Panc1 (cell line): ENCODE measurements around the gene ISOC2. TPM values are rescaled to one million over a fixed set of nuclear protein-coding genes. Genes with fewer than 3 reads are reported as not detected.

Source experiments
- ATAC-seq: fragments of 200-7000 bp; cut with Tn5 transposase; 2 replicates; pipeline ENCODE4 v1.9.1; 2020; ENCODE audit warnings: mild to moderate bottlenecking, moderate library complexity
- BruUV-seq: library from RNA; stranded (reverse); fragments of 400-500 nt; replicated peaks from 2 replicates; lab custom pipeline; 2021; lab: Mats Ljungman, UMichigan
- CTCF ChIA-PET: fragments of 300-600 bp; sonication (Branson Sonifier 250); formaldehyde crosslinking; loops from one replicate; lab custom pipeline; 2022; ENCODE audit warnings: antibody characterized with exemption; lab: Charles Lee
- POLR2A ChIA-PET: fragments of 300-600 bp; sonication (Branson Sonifier 250); formaldehyde crosslinking; loops from one replicate; lab custom pipeline; 2022; ENCODE audit warnings: antibody characterized with exemption; lab: Charles Lee
- DNase-seq: peaks from one replicate; pipeline ENCODE4 v3.0.0-alpha.2; 2010; ENCODE audit warnings: low read depth, low spot score
- H3K27ac ChIP-seq: 2 replicates; pipeline ENCODE4 v1.5.1; 2011; ENCODE audit warnings: mild to moderate bottlenecking, low read length, inconsistent platforms
- H3K27me3 ChIP-seq: fragments of 200-500 bp; sonication (Bioruptor generic); 2 replicates; pipeline ENCODE4 v1.6.0; 2014; ENCODE audit warnings: low read length, inconsistent platforms; ENCODE audit not compliant: control insufficient read depth, insufficient read depth
- H3K36me3 ChIP-seq: fragments of 200-500 bp; sonication (Bioruptor generic); 2 replicates; pipeline ENCODE4 v1.5.1; 2014; ENCODE audit warnings: inconsistent platforms, mild to moderate bottlenecking, low read length, moderate library complexity; ENCODE audit not compliant: control insufficient read depth, insufficient read depth
- H3K4me1 ChIP-seq: 2 replicates; pipeline ENCODE4 v1.5.1; 2011; ENCODE audit warnings: inconsistent platforms, mild to moderate bottlenecking, low read length, moderate library complexity; ENCODE audit not compliant: control insufficient read depth, insufficient read depth
- H3K4me3 ChIP-seq, 2 experiments: 2 replicates each; pipeline ENCODE4 v1.5.1; 2011 to 2012; ENCODE audit warnings: low read depth in 2 of 2, low read length in 2 of 2, mild to moderate bottlenecking in 2 of 2, inconsistent platforms in 1 of 2, moderate library complexity in 1 of 2
- H3K9me3 ChIP-seq: fragments of 200-500 bp; sonication (Bioruptor generic); 2 replicates; pipeline ENCODE4 v1.5.1; 2014; ENCODE audit warnings: low read depth, mild to moderate bottlenecking, inconsistent platforms, low read length, moderate library complexity; ENCODE audit not compliant: control insufficient read depth, insufficient read depth
- CTCF ChIP-seq: fragments of 450-650 bp; IDR thresholded peaks from 2 replicates; pipeline ENCODE4 v1.5.1; 2017; ENCODE audit warnings: mild to moderate bottlenecking
- POLR2AphosphoS5 ChIP-seq: IDR thresholded peaks from 2 replicates; pipeline ENCODE4 v1.6.1; 2012; ENCODE audit warnings: mild to moderate bottlenecking, low read depth, low read length, moderate library complexity
- REST ChIP-seq, 2 experiments: IDR thresholded peaks; 2 replicates each; pipeline ENCODE4 v1.6.1; 2011 to 2012; ENCODE audit warnings: low read depth in 2 of 2, control low read depth in 1 of 2, low read length in 1 of 2, mild to moderate bottlenecking in 1 of 2, moderate library complexity in 1 of 2; ENCODE audit not compliant: insufficient read depth in 1 of 2
- SIN3A ChIP-seq: IDR thresholded peaks from 2 replicates; pipeline ENCODE4 v1.6.1; 2012; ENCODE audit warnings: low read depth, mild to moderate bottlenecking, low read length, moderate library complexity, borderline replicate concordance; ENCODE audit not compliant: insufficient read depth
- TCF7L2 ChIP-seq: IDR thresholded peaks from 2 replicates; pipeline ENCODE4 v1.6.1; 2011; ENCODE audit warnings: mild to moderate bottlenecking, low read depth, low read length, inconsistent platforms
- in situ Hi-C: cut with HindIII; loops from 2 replicates; pipeline ENCODE4 v1.10.0; 2016; ENCODE audit warnings: low sequenced_read_pairs, low pct_unique_long_range_greater_than_20kb
- intact Hi-C: fragments of 100-400 bp; cut with micrococcal nuclease; formaldehyde crosslinking; loops from one replicate; pipeline ENCODE4 v1.10.0; 2022; ENCODE audit not compliant: unreplicated experiment
- total RNA-seq: library from RNA; stranded (reverse); gene quantifications from one replicate; pipeline ENCODE4 v1.2.1, GENCODE V29; 2021; ENCODE audit not compliant: unreplicated experiment

Gene ISOC2
- total RNA-seq, 1 experiment from 2014 or later: 150 TPM

- H3K27ac ChIP-seq: 0 out of 2 replicates have a peak overlapping the region, but pooled peaks have one; percentile 48
- no peaks in the 10 kb centered on the region for H3K27me3 ChIP-seq
- no TSS peak for BruUV-seq
- TF ChIP-seq CTCF: no peak
- no peak for TF ChIP-seq TCF7L2
- no peak for TF ChIP-seq REST (IDR thresholded peaks at IDR 0.05; ENCODE audit: insufficient read depth in 1 of 2, low read depth in 2 of 2, low read length in 1 of 2)
- TF ChIP-seq POLR2AphosphoS5: no peak
- TF ChIP-seq SIN3A: no peak
- ChIA-PET POLR2A (interaction anchor here (0.8 kb wide), 1 partner anchor 61 kb away, joined by 9 read pairs; the partner anchor contains the start of gene UBE2S), CTCF (interaction anchor here (1.4 to 2.8 kb wide), 6 partner anchors 9 to 165 kb away, joined by 3 to 31 read pairs (median 5); partner anchors contain the start of gene ZNF628)
- in situ Hi-C loops (no loop called here), intact Hi-C loops (no loop called here)
- H3K4me1 ChIP-seq: peaks cover 15% of the 10 kb centered on the region
- DNase-seq (no peak), ATAC-seq (peak; percentile 48)
- no peaks in the 10 kb centered on the region for H3K36me3 ChIP-seq
- peak overlapping the region in 1 of 2 experiments; percentile 33; a peak in 1 of 4 replicates for H3K4me3 ChIP-seq
- H3K9me3 ChIP-seq: no peaks in the 10 kb centered on the region
Measured at GRCh38 chr19:55468054-55468393, 6.6 kb upstream of the ISOC2 start.

- H3K36me3 ChIP-seq: no peaks in the 10 kb centered on the region
- ChIA-PET CTCF (interaction anchor here (0.6 to 2.8 kb wide), 11 partner anchors 9 to 1870 kb away, joined by 3 to 31 read pairs (median 4); partner anchors contain the start of gene ZNF628), POLR2A (interaction anchor here (0.5 to 0.8 kb wide), 2 partner anchors 47 to 60 kb away, joined by 4 to 9 read pairs; partner anchors contain the start of gene UBE2S)
- DNase-seq: no peak
- intact Hi-C loops: no loop called here
- no peak for TF ChIP-seq REST (IDR thresholded peaks at IDR 0.05; ENCODE audit: insufficient read depth in 1 of 2, low read depth in 2 of 2, low read length in 1 of 2)
- TF ChIP-seq SIN3A: no peak
- TF ChIP-seq TCF7L2: no peak
- peak; percentile 100 for TF ChIP-seq CTCF
- TF ChIP-seq POLR2AphosphoS5: no peak
- H3K9me3 ChIP-seq: no peaks in the 10 kb centered on the region
- H3K27me3 ChIP-seq: no peaks in the 10 kb centered on the region
- ATAC-seq: peak; percentile 87
- no TSS peak for BruUV-seq
- H3K4me1 ChIP-seq: peaks cover 10% of the 10 kb centered on the region
- in situ Hi-C loops: no loop called here
- 0 out of 2 replicates have a peak overlapping the region, but pooled peaks have one; percentile 48 for H3K27ac ChIP-seq
- peak overlapping the region in 1 of 2 experiments; percentile 33; a peak in 1 of 4 replicates for H3K4me3 ChIP-seq
Measured at GRCh38 chr19:55467236-55468053, 6.0 kb upstream of the ISOC2 start.
